ENCODE measurements around the gene HOXA7.

HOXA7 gene

DNA sequence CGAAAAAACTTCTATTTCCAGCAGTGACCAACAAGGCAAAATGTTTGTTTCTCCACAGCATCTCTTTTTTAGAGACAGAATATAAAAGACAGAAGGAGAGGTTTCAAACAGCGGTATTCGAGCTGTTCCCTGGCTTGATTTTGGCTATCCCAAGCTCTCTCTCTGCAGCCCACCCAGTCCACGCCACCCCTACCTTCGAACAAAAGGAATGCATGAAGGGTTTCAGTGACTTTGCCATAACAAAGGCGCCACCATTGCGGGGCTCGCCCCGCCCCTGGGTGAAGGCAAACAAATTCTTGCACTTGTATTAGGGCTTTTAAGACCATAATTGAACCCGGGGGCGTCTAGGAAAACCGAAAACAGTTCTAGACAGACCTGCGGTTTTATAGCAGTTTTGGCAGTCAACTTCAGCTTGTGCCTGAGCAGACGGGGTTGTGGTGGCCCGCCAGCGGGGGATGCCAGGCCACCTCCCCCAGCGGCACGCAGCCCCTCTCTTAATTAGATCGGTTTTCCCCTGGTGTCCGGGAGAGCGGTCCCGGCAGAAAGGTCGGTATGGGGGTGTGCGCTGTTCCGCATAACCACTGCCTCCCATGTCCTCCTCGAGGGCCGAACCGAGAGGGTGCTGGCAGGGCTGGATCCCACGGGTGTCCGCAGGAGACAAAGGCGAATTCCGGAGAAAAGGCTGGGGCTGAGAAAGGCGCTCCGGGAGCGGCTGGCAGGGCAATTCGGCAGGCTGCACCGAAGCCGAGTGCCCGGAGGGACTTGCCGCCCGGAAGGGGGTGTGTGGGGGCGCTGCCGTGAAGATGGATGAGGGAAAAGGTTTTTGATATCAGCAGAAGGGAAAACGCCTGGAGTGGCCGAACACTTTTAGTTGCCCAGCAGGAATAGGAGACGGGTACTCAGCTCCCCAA is 31.3 kb upstream of the HOXA7 start:
- Mint-ChIP-seq H3K9me3 (ENCODE audit: low read depth) (no peaks in the 10 kb centered on the region), H3K36me3 (no peaks in the 10 kb centered on the region), H3K27ac (no peak overlapping the region), H3K4me3 (peak overlapping the region; percentile 77), H3K4me1 (ENCODE audit: low read depth) (peaks cover 58% of the 10 kb centered on the region), H3K27me3 (peaks cover 48% of the 10 kb centered on the region)

GRCh38 chr7:27186668-27187474 is 30.4 kb upstream of the HOXA7 start:
- Mint-ChIP-seq H3K27ac (no peak overlapping the region), H3K9me3 (ENCODE audit: low read depth) (no peaks in the 10 kb centered on the region), H3K4me3 (peak overlapping the region; percentile 80), H3K27me3 (peaks cover 50% of the 10 kb centered on the region), H3K4me1 (ENCODE audit: low read depth) (peaks cover 53% of the 10 kb centered on the region), H3K36me3 (no peaks in the 10 kb centered on the region)

- Mint-ChIP-seq H3K4me1 (ENCODE audit: low read depth) (peaks cover 53% of the 10 kb centered on the region), H3K27me3 (peaks cover 51% of the 10 kb centered on the region), H3K36me3 (no peaks in the 10 kb centered on the region), H3K9me3 (ENCODE audit: low read depth) (no peaks in the 10 kb centered on the region), H3K4me3 (peak overlapping the region; percentile 80), H3K27ac (no peak overlapping the region)
Measured at GRCh38 chr7:27185854-27186667, 29.6 kb upstream of the HOXA7 start.

DNA sequence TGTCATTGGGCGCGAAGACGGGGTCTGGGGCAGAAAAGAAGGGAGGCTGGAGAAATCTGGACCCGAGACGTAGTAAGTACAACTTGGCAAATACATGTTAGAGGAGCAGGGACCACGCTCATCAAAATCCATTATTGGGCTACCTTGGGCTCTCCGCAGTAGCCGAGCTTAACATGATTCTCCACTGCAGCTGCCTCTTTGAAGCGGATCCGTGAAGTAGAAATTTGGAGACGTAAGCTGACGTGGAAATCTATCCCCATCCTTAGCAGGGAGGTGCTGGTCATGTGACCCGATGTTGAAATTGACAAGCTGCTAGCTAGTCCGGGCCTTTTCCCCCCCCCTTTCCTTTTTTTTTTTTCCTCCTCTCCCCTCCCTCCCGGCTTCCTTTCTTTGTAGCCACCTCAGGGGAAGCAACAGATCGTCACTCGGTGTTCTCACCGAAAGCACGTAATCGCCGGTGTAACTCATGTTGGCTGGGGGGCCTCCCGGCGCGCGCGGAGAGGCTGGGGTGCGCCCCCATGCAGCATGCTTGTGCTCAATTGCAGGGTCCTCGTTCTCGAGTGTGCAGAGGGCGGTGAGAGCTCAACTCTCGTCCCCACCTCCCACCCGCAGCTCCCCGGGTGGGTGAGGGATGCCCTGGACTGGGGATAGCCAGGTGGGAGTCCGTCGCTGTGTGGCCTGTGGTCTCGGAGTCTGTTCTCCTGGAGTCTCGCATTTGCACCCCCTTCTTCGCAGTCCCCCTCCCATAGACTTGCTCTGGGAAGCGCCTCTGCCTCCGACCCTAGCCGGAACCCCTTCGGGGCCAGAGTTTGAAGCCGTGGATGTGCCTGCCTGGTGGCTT is 28.8 kb upstream of the HOXA7 start, which contains the start of gene HOXA11:
HOXA11 (minus strand) TSS at position 220 of the 841 bp plus-strand sequence; CDS start at position 132, 88 bp downstream.
- Mint-ChIP-seq H3K9me3 (ENCODE audit: low read depth) (no peaks in the 10 kb centered on the region), H3K4me3 (peak within 1 kb of the TSS; percentile 80), H3K4me1 (ENCODE audit: low read depth) (peaks cover 53% of the 10 kb centered on the region), H3K36me3 (no peaks in the 10 kb centered on the region), H3K27me3 (peaks cover 47% of the 10 kb centered on the region), H3K27ac (no peak within 1 kb of the TSS)

GRCh38 chr7:27184337-27185012 is 28.0 kb upstream of the HOXA7 start:
- Mint-ChIP-seq H3K27me3 (peaks cover 44% of the 10 kb centered on the region), H3K4me3 (peak overlapping the region; percentile 80), H3K4me1 (ENCODE audit: low read depth) (peaks cover 50% of the 10 kb centered on the region), H3K36me3 (no peaks in the 10 kb centered on the region), H3K27ac (no peak overlapping the region), H3K9me3 (ENCODE audit: low read depth) (no peaks in the 10 kb centered on the region)

- peaks cover 51% of the 10 kb centered on the region for H3K27me3 Mint-ChIP-seq
- no peak overlapping the region for H3K27ac Mint-ChIP-seq
- H3K36me3 Mint-ChIP-seq = no peaks in the 10 kb centered on the region
- no peaks in the 10 kb centered on the region for H3K9me3 Mint-ChIP-seq (ENCODE audit: low read depth)
- peak overlapping the region; percentile 56 for H3K4me3 Mint-ChIP-seq
- peaks cover 46% of the 10 kb centered on the region for H3K4me1 Mint-ChIP-seq (ENCODE audit: low read depth)
Measured at GRCh38 chr7:27183682-27184336, 27.3 kb upstream of the HOXA7 start.

GRCh38 chr7:27182861-27183681 is 26.6 kb upstream of the HOXA7 start:
- H3K9me3 Mint-ChIP-seq (ENCODE audit: low read depth) = no peaks in the 10 kb centered on the region
- H3K36me3 Mint-ChIP-seq = no peaks in the 10 kb centered on the region
- no peak overlapping the region for H3K27ac Mint-ChIP-seq
- H3K4me1 Mint-ChIP-seq (ENCODE audit: low read depth) = peaks cover 39% of the 10 kb centered on the region
- peaks cover 49% of the 10 kb centered on the region for H3K27me3 Mint-ChIP-seq
- H3K4me3 Mint-ChIP-seq = peak overlapping the region; percentile 10

GRCh38 chr7:27182285-27182841 is 25.9 kb upstream of the HOXA7 start:
- H3K9me3 Mint-ChIP-seq (ENCODE audit: low read depth) = no peaks in the 10 kb centered on the region
- H3K27ac Mint-ChIP-seq = no peak overlapping the region
- H3K36me3 Mint-ChIP-seq = no peaks in the 10 kb centered on the region
- peaks cover 34% of the 10 kb centered on the region for H3K4me1 Mint-ChIP-seq (ENCODE audit: low read depth)
- no peak overlapping the region for H3K4me3 Mint-ChIP-seq
- peaks cover 48% of the 10 kb centered on the region for H3K27me3 Mint-ChIP-seq

- H3K36me3 Mint-ChIP-seq = no peaks in the 10 kb centered on the region
- H3K9me3 Mint-ChIP-seq (ENCODE audit: low read depth) = no peaks in the 10 kb centered on the region
- H3K27me3 Mint-ChIP-seq = peaks cover 44% of the 10 kb centered on the region
- peaks cover 30% of the 10 kb centered on the region for H3K4me1 Mint-ChIP-seq (ENCODE audit: low read depth)
- H3K27ac Mint-ChIP-seq = no peak overlapping the region
- no peak overlapping the region for H3K4me3 Mint-ChIP-seq
Measured at GRCh38 chr7:27181795-27182275, 25.4 kb upstream of the HOXA7 start.

- Mint-ChIP-seq H3K9me3 (ENCODE audit: low read depth) (no peaks in the 10 kb centered on the region), H3K4me3 (peak overlapping the region; percentile 11), H3K36me3 (no peaks in the 10 kb centered on the region), H3K4me1 (ENCODE audit: low read depth) (peaks cover 22% of the 10 kb centered on the region), H3K27ac (no peak overlapping the region), H3K27me3 (peaks cover 36% of the 10 kb centered on the region)
Measured at GRCh38 chr7:27180431-27181420, 24.3 kb upstream of the HOXA7 start.

All from activated naive CD8-positive, alpha-beta T cell (primary cell).